HG02759 (cell line): Measurements from ENCODE around the gene ZSCAN10.

Experiments used
- ATAC-seq: cut with Tn5 transposase; IDR thresholded peaks from one replicate; pipeline ENCODE4 v1.9.1; 2021; ENCODE audit warnings: mild to moderate bottlenecking, moderate library complexity; ENCODE audit not compliant: unreplicated experiment

ZSCAN10 gene

GRCh38 chr16:3049921-3050481 is 49.1 kb downstream of the ZSCAN10 start:
- ATAC-seq: no peak

- no peak for ATAC-seq
These were observed 51.7 kb downstream of the ZSCAN10 start for GRCh38 chr16:3047387-3047720.

DNA sequence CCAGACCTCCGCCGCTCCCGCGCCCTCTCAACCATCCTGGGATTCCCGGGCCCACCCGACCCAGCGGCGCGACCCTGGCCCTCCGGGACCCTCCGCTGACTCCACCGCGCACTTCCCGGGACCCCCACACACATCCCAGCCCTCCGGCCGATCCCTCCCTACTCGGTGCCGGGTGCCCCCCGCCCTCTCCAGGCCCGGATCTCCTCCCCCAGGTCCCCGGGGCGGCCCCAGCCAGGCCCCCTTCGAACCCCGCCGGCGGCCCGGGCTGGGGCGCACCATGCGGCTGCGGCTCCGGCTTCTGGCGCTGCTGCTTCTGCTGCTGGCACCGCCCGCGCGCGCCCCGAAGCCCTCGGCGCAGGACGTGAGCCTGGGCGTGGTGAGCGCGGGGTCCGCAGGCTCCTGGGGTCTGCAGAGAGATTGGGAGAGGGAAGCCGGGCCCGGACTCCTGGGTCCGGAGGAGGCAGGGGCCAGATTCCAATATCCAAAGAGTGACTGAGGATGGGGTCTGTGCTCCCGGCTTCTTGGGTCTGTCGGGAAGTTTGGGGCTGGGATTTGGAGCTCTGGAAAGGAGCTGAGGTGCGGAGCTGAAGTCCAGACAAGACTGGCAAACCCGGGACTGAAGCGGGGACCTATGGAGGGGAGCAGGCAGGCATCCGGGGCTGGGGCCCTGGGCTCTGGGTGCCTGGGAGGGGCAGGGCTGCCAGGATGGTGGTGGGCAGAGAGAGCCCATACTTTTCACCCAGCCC is 52.3 kb downstream of the ZSCAN10 start:
- no peak for ATAC-seq

GRCh38 chr16:3045758-3046640 is 53.1 kb downstream of the ZSCAN10 start, which contains the start of gene MMP25:
Gene MMP25 (plus strand): TSS chr16:3046561. CDS start chr16:3046918, 357 bp downstream.
- ATAC-seq: no peak

DNA sequence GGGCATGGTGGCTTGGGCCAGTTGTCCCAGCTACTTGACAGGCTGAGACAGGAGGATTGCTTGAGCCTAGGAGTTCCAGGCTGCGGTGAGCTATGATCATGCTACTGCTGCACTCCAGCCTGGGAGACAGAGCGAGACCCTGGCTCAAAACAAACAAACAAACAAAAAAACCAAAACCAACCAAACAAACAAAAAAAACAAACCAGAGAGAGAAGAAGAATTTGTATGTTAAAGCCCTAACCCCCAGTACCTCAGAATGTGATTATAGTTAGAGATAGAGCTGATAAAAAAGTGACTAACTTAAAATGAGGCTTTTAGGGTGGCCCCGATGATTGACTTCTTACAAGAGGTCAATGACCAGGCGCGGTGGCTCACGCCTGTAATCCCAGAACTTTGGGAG is 54.4 kb downstream of the ZSCAN10 start:
- no peak for ATAC-seq

DNA sequence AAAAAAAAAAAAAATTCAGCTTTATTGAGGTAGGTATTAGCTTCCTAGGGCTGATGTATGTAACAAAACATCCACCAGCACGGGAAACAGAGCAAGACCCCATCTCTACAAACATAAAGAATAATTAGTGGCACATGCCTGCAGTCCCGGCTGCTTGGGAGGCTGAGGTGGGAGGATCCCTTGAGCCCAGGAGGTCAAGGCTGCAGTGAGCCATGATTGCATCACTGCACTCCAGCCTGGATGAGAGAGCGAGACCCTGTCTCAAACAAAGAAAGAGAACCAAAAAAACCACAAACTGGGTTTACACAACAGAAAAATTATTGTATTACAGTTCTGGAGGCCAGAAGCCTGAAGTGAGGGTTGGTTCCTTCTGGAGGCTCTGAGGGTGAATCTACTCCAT is 56.7 kb downstream of the ZSCAN10 start:
- no peak for ATAC-seq

- no peak for ATAC-seq
These were observed 60.2 kb downstream of the ZSCAN10 start for GRCh38 chr16:3038896-3039295.
